H9 (cell line): ENCODE data around the gene DHCR7. TPM values are rescaled to one million over a fixed set of nuclear protein-coding genes. Genes with fewer than 3 reads are reported as not detected.
A peak's percentile ranks its signal among the peaks of the same experiment; 100 is the strongest.

Experiments used
- DNase-seq: peaks from one replicate; pipeline ENCODE4 v3.0.0-alpha.2; 2017
- H2AFZ ChIP-seq: one replicate; pipeline ENCODE4 v1.6.1; 2013; ENCODE audit warnings: mild to moderate bottlenecking, low read length, control low read depth, moderate library complexity
- H2AK5ac ChIP-seq: 2 replicates; pipeline ENCODE4 v1.6.1; 2013; ENCODE audit warnings: low read length, control low read depth, mixed read lengths; ENCODE audit not compliant: insufficient read length
- H2BK120ac ChIP-seq: one replicate; pipeline ENCODE4 v1.6.1; 2013; ENCODE audit warnings: low read depth, mild to moderate bottlenecking, low read length, control low read depth, inconsistent platforms; ENCODE audit not compliant: poor library complexity, severe bottlenecking
- H2BK12ac ChIP-seq: 2 replicates; pipeline ENCODE4 v1.6.1; 2013; ENCODE audit warnings: low read length, control low read depth, mixed read lengths, low read depth; ENCODE audit not compliant: insufficient read length
- H2BK15ac ChIP-seq: 2 replicates; pipeline ENCODE4 v1.6.1; 2013; ENCODE audit warnings: low read depth, low read length, control low read depth
- H2BK20ac ChIP-seq: one replicate; pipeline ENCODE4 v1.6.1; 2013; ENCODE audit warnings: low read depth, mild to moderate bottlenecking, low read length, control low read depth, inconsistent platforms; ENCODE audit not compliant: poor library complexity, severe bottlenecking
- H2BK5ac ChIP-seq: 2 replicates; pipeline ENCODE4 v1.6.1; 2013; ENCODE audit warnings: low read length, control low read depth, mixed read lengths; ENCODE audit not compliant: insufficient read length
- H3K14ac ChIP-seq: 2 replicates; pipeline ENCODE4 v1.6.1; 2013; ENCODE audit warnings: low read length, control low read depth; ENCODE audit not compliant: insufficient read depth
- H3K18ac ChIP-seq: 2 replicates; pipeline ENCODE4 v1.6.1; 2013; ENCODE audit warnings: low read depth, mild to moderate bottlenecking, mixed read lengths, low read length, control low read depth; ENCODE audit not compliant: insufficient read length
- H3K23ac ChIP-seq: 2 replicates; pipeline ENCODE4 v1.6.1; 2013; ENCODE audit warnings: low read length, control low read depth, mixed read lengths, low read depth; ENCODE audit not compliant: insufficient read length
- H3K23me2 ChIP-seq: 2 replicates; pipeline ENCODE4 v1.6.1; 2013; ENCODE audit warnings: low read depth, mild to moderate bottlenecking, mixed read lengths, low read length, control low read depth; ENCODE audit not compliant: insufficient read length, poor library complexity, severe bottlenecking
- H3K27ac ChIP-seq: 2 replicates; pipeline ENCODE4 v1.5.1; 2013; ENCODE audit warnings: low read length, control low read depth, mixed read lengths, low read depth; ENCODE audit not compliant: insufficient read length
- H3K27me3 ChIP-seq: 2 replicates; pipeline ENCODE4 v1.6.1; 2013; ENCODE audit warnings: low read length, control low read depth, inconsistent platforms; ENCODE audit not compliant: insufficient read depth
- H3K4ac ChIP-seq: 2 replicates; pipeline ENCODE4 v1.6.1; 2013; ENCODE audit warnings: low read depth, mild to moderate bottlenecking, control low read depth, inconsistent platforms, low read length, moderate library complexity
- H3K4me1 ChIP-seq: 2 replicates; pipeline ENCODE4 v1.6.1; 2013; ENCODE audit warnings: low read length, control low read depth, inconsistent platforms; ENCODE audit not compliant: insufficient read depth
- H3K4me2 ChIP-seq: 2 replicates; pipeline ENCODE4 v1.6.1; 2013; ENCODE audit warnings: low read length, control low read depth, mixed read lengths; ENCODE audit not compliant: insufficient read length, insufficient read depth
- H3K56ac ChIP-seq: 2 replicates; pipeline ENCODE4 v1.6.1; 2013; ENCODE audit warnings: low read depth, mild to moderate bottlenecking, mixed read lengths, low read length, control low read depth; ENCODE audit not compliant: insufficient read length
- H3K79me1 ChIP-seq: 2 replicates; pipeline ENCODE4 v1.6.1; 2013; ENCODE audit warnings: low read depth, mild to moderate bottlenecking, moderate library complexity, low read length, control low read depth, inconsistent platforms; ENCODE audit not compliant: insufficient read depth, poor library complexity, severe bottlenecking
- H3K79me2 ChIP-seq: 2 replicates; pipeline ENCODE4 v1.6.1; 2013; ENCODE audit warnings: low read length, control low read depth, inconsistent platforms; ENCODE audit not compliant: insufficient read depth
- H3K9ac ChIP-seq: 2 replicates; pipeline ENCODE4 v1.6.1; 2013; ENCODE audit warnings: low read length, control low read depth, mixed read lengths; ENCODE audit not compliant: insufficient read length; ENCODE audit errors: extremely low read depth
- H3K9me3 ChIP-seq: one replicate; pipeline ENCODE4 v1.6.1; 2013; ENCODE audit warnings: low read depth, low read length, inconsistent platforms; ENCODE audit not compliant: control insufficient read depth
- H3T11ph ChIP-seq: one replicate; pipeline ENCODE4 v1.6.1; 2013; ENCODE audit warnings: mild to moderate bottlenecking, low read length, control low read depth, inconsistent platforms
- H4K20me1 ChIP-seq: one replicate; pipeline ENCODE4 v1.6.1; 2013; ENCODE audit not compliant: control insufficient read depth, insufficient read length, insufficient read depth
- H4K5ac ChIP-seq: 2 replicates; pipeline ENCODE4 v1.6.1; 2013; ENCODE audit warnings: low read depth, mild to moderate bottlenecking, mixed read lengths, low read length, control low read depth; ENCODE audit not compliant: insufficient read length
- H4K8ac ChIP-seq: replicated peaks from 2 replicates; pipeline ENCODE4 v1.6.1; 2013; ENCODE audit warnings: low read length, control low read depth, mixed read lengths, low read depth; ENCODE audit not compliant: insufficient read length
- H4K91ac ChIP-seq: 2 replicates; pipeline ENCODE4 v1.6.1; 2013; ENCODE audit warnings: low read depth, mild to moderate bottlenecking, moderate library complexity, mixed read lengths, low read length, control low read depth; ENCODE audit not compliant: insufficient read length
- H3K27ac Mint-ChIP-seq, 3 experiments: 2 replicates in 2 of 3; 3 replicates in 1 of 3; pipeline ENCODE4 v1.8.0; 2020 to 2021; ENCODE audit warnings: mixed read lengths in 3 of 3, mild to moderate bottlenecking in 1 of 3, moderate library complexity in 1 of 3
- H3K27me3 Mint-ChIP-seq: 2 replicates; pipeline ENCODE4 v1.8.0; 2021; ENCODE audit warnings: low read depth, mild to moderate bottlenecking, moderate library complexity, mixed read lengths
- H3K36me3 Mint-ChIP-seq, 3 experiments: 2 replicates in 2 of 3; 3 replicates in 1 of 3; pipeline ENCODE4 v1.8.0; 2020 to 2021; ENCODE audit warnings: low read depth in 3 of 3, mixed read lengths in 3 of 3; ENCODE audit not compliant: insufficient read depth in 1 of 3
- H3K4me1 Mint-ChIP-seq, 2 experiments: 2 replicates each; pipeline ENCODE4 v1.8.0; 2020; ENCODE audit warnings: mixed read lengths in 2 of 2
- H3K4me3 Mint-ChIP-seq, 2 experiments: 2 replicates in 1 of 2; 3 replicates in 1 of 2; pipeline ENCODE4 v1.8.0; 2020 to 2021; ENCODE audit warnings: mild to moderate bottlenecking in 2 of 2, mixed read lengths in 2 of 2, moderate library complexity in 1 of 2
- H3K9me3 Mint-ChIP-seq, 2 experiments: 2 replicates in 1 of 2; 3 replicates in 1 of 2; pipeline ENCODE4 v1.8.0; 2020; ENCODE audit warnings: mild to moderate bottlenecking in 2 of 2, mixed read lengths in 2 of 2, moderate library complexity in 1 of 2
- CTCF ChIP-seq: fragments of 200-600 bp; sonication (generic); conservative IDR thresholded peaks from 3 replicates; pipeline ENCODE4 v1.8.0; 2021; ENCODE audit warnings: antibody characterized with exemption, mild to moderate bottlenecking
- WGBS: extraction: QIAGEN DNeasy Blood & Tissue Kit; methylation state at CpG from one replicate; pipeline ENCODE4 v1.1.7; 2013; ENCODE audit warnings: missing lambda C conversion rate, low lambda C conversion rate, mixed read lengths; ENCODE audit not compliant: insufficient read length; ENCODE audit errors: extremely low coverage; 5-methylcytosine and 5-hydroxymethylcytosine counted together
- total RNA-seq: library from RNA; stranded (reverse); gene quantifications from 2 replicates; pipeline ENCODE4 v1.2.1, GENCODE V29; 2021

DHCR7 gene
- total RNA-seq, 1 experiment from 2014 or later, result 124 TPM

GRCh38 chr11:71446942-71447688 lies 1.1 kb downstream of the DHCR7 start:
- H3K36me3 Mint-ChIP-seq, result peaks cover 44 to 55% (median 49%) of the 10 kb centered on the region in 3 experiments
- peaks cover 12% of the 10 kb centered on the region for H3K79me1 ChIP-seq
- no peak overlapping the region for H4K8ac ChIP-seq
- H3K4me3 Mint-ChIP-seq, result peak overlapping the region; percentile 95
- no peak overlapping the region for H2BK15ac ChIP-seq
- no peak overlapping the region for H3K23ac ChIP-seq
- no peak overlapping the region for H3K4ac ChIP-seq
- no peaks in the 10 kb centered on the region for H4K20me1 ChIP-seq
- peaks cover 2% of the 10 kb centered on the region; the same call in 1 of the 2 replicates for H3K4me1 ChIP-seq
- no peak overlapping the region for H3K27ac ChIP-seq
- peak overlapping the region; percentile 97 for H3K4me2 ChIP-seq
- no peak for DNase-seq
- H4K5ac ChIP-seq, result no peak overlapping the region
- H3K27me3 ChIP-seq, result no peaks in the 10 kb centered on the region
- no peak overlapping the region for H3K18ac ChIP-seq
- H3K9ac ChIP-seq, result peak overlapping the region; percentile 53
- H3K27me3 Mint-ChIP-seq, result no peaks in the 10 kb centered on the region
- H2AK5ac ChIP-seq, result no peak overlapping the region
- H3K27ac Mint-ChIP-seq, result peak overlapping the region; percentile 87 to 95 (median 88); a peak in 6 of 7 replicates
- no peak overlapping the region for H4K91ac ChIP-seq
- H2BK20ac ChIP-seq, result no peak overlapping the region
- peaks cover 38 to 45% of the 10 kb centered on the region in 2 experiments for H3K4me1 Mint-ChIP-seq
- peaks cover 12% of the 10 kb centered on the region for H3K23me2 ChIP-seq
- peaks cover 3 to 4% of the 10 kb centered on the region in 2 experiments; a peak in 2 of 5 replicates for H3K9me3 Mint-ChIP-seq
- no peak overlapping the region for H3T11ph ChIP-seq
- WGBS, result no CpG with 5 or more reads among the region's 9 CpGs
- no peak overlapping the region for H2AFZ ChIP-seq
- peaks cover 10% of the 10 kb centered on the region; the same call in 1 of the 2 replicates for H3K79me2 ChIP-seq
- no peak for TF ChIP-seq CTCF
- H3K9me3 ChIP-seq, result no peaks in the 10 kb centered on the region
- H2BK120ac ChIP-seq, result no peak overlapping the region
- no peak overlapping the region for H2BK12ac ChIP-seq
- no peak overlapping the region for H2BK5ac ChIP-seq
- H3K56ac ChIP-seq, result no peak overlapping the region
- no peak overlapping the region for H3K14ac ChIP-seq
